GM23338 (cell line): Measurements from ENCODE around the gene MIEN1. TPM values are rescaled to one million over a fixed set of nuclear protein-coding genes. Genes with fewer than 3 reads are reported as not detected.

Source experiments
- ETS1 ChIP-seq: IDR thresholded peaks from 2 replicates; pipeline ENCODE4 v1.6.1; 2016; ENCODE audit warnings: antibody characterized with exemption
- EZH2phosphoT487 ChIP-seq: fragments of 200-600 bp; sonication (generic); IDR thresholded peaks from one replicate; pipeline ENCODE4 v1.8.1; 2018; ENCODE audit warnings: antibody characterized with exemption; ENCODE audit not compliant: unreplicated experiment
- JUNB ChIP-seq: IDR thresholded peaks from one replicate; pipeline ENCODE4 v1.6.1; 2016; ENCODE audit warnings: antibody characterized with exemption; ENCODE audit not compliant: unreplicated experiment
- REST ChIP-seq: IDR thresholded peaks from one replicate; pipeline ENCODE4 v1.6.1; 2018; ENCODE audit warnings: antibody characterized with exemption; ENCODE audit not compliant: unreplicated experiment
- ZNF114 ChIP-seq: fragments of 250-450 bp; sonication (Bioruptor Pico); IDR thresholded peaks from 2 replicates; pipeline ENCODE4 v1.5.0; 2020; ENCODE audit warnings: mild to moderate bottlenecking, moderate library complexity
- polyA plus RNA-seq: library from polyadenylated mRNA; unstranded; fragments of >200 nt; fragmentation: Nextera tagmentation; extraction: Ambion mirVana; gene quantifications from 2 replicates; pipeline ENCODE4 v1.2.1, GENCODE V29; 2016
- total RNA-seq: library from RNA; depleted of rRNA; stranded (reverse); fragments of >200 nt; shearing (Covaris generic); gene quantifications from 2 replicates; pipeline ENCODE4 v1.2.3, GENCODE V29; 2014
- TF ChIP-seq, protein P1 (sequence below): fragments of 250-450 bp; sonication (Bioruptor Pico); IDR thresholded peaks from 2 replicates; pipeline ENCODE4 v1.5.0; 2020; ENCODE audit warnings: mild to moderate bottlenecking, moderate library complexity

The MIEN1 gene
- total and polyA plus RNA-seq, 2 experiments from 2014 or later: 37.1 to 91.8 TPM

DNA sequence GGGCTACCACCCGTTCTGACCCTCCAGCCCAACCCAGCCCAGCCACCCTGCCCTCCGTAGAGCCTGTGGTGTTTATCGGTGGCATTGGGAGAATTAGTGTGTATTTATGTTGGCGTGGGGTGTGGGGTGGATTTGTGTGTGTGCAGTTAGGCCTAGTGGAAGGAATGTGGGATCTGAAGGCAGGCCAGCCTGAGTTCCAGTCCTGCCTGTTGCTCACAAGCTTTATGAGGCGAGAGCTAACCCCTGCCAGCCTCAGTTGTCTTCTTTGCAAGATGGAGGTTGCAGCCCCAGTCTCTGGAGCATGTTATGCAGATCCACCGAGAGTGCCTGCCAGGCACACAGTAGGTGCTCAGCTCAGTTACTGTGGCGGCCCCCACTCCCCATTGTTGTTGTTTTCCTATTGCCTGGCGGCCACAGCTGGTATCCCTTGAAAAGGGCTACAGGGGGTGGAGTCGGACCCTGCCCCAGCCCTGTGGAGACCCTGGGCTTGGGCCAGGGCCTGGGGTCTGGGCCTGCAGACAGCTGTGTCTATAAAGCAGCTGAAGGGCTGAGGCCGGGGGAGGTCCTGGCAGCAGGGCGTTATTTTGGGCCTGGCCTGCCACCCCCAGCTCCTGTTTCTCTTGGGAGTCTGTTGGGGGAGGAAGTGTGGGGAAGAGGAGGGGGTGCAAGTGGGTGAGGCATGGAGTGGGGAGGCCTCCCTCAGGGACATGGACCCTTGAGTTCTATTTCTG, 25.3 kb downstream of the MIEN1 start (continued):
- TF ChIP-seq, protein P1, sequence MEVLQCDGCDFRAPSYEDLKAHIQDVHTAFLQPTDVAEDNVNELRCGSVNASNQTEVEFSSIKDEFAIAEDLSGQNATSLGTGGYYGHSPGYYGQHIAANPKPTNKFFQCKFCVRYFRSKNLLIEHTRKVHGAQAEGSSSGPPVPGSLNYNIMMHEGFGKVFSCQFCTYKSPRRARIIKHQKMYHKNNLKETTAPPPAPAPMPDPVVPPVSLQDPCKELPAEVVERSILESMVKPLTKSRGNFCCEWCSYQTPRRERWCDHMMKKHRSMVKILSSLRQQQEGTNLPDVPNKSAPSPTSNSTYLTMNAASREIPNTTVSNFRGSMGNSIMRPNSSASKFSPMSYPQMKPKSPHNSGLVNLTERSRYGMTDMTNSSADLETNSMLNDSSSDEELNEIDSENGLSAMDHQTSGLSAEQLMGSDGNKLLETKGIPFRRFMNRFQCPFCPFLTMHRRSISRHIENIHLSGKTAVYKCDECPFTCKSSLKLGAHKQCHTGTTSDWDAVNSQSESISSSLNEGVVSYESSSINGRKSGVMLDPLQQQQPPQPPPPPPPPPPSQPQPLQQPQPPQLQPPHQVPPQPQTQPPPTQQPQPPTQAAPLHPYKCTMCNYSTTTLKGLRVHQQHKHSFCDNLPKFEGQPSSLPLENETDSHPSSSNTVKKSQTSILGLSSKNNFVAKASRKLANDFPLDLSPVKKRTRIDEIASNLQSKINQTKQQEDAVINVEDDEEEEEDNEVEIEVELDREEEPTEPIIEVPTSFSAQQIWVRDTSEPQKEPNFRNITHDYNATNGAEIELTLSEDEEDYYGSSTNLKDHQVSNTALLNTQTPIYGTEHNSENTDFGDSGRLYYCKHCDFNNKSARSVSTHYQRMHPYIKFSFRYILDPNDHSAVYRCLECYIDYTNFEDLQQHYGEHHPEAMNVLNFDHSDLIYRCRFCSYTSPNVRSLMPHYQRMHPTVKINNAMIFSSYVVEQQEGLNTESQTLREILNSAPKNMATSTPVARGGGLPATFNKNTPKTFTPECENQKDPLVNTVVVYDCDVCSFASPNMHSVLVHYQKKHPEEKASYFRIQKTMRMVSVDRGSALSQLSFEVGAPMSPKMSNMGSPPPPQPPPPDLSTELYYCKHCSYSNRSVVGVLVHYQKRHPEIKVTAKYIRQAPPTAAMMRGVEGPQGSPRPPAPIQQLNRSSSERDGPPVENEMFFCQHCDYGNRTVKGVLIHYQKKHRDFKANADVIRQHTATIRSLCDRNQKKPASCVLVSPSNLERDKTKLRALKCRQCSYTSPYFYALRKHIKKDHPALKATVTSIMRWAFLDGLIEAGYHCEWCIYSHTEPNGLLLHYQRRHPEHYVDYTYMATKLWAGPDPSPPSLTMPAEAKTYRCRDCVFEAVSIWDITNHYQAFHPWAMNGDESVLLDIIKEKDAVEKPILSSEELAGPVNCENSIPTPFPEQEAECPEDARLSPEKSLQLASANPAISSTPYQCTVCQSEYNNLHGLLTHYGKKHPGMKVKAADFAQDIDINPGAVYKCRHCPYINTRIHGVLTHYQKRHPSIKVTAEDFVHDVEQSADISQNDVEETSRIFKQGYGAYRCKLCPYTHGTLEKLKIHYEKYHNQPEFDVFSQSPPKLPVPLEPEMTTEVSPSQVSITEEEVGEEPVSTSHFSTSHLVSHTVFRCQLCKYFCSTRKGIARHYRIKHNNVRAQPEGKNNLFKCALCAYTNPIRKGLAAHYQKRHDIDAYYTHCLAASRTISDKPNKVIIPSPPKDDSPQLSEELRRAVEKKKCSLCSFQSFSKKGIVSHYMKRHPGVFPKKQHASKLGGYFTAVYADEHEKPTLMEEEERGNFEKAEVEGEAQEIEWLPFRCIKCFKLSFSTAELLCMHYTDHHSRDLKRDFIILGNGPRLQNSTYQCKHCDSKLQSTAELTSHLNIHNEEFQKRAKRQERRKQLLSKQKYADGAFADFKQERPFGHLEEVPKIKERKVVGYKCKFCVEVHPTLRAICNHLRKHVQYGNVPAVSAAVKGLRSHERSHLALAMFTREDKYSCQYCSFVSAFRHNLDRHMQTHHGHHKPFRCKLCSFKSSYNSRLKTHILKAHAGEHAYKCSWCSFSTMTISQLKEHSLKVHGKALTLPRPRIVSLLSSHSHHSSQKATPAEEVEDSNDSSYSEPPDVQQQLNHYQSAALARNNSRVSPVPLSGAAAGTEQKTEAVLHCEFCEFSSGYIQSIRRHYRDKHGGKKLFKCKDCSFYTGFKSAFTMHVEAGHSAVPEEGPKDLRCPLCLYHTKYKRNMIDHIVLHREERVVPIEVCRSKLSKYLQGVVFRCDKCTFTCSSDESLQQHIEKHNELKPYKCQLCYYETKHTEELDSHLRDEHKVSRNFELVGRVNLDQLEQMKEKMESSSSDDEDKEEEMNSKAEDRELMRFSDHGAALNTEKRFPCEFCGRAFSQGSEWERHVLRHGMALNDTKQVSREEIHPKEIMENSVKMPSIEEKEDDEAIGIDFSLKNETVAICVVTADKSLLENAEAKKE (CRISPR knock-in tag): no peak
- TF ChIP-seq ZNF114 (no peak), JUNB (no peak), ETS1 (no peak), EZH2phosphoT487 (no peak), REST (no peak)
